K562 (cell line): Measurements from ENCODE around the gene SYK. TPM values are rescaled to one million over a fixed set of nuclear protein-coding genes. Genes with fewer than 3 reads are reported as not detected.

Experiments
- ATAC-seq: fragments of 200-7000 bp; cut with Tn5 transposase; 3 replicates; pipeline ENCODE4 v1.9.1; 2020; ENCODE audit warnings: moderate library complexity
- BruUV-seq: library from RNA; stranded (reverse); fragments of 400-500 nt; replicated peaks from 2 replicates; lab custom pipeline; 2021; lab: Mats Ljungman, UMichigan
- CTCF ChIA-PET: fragments of 300-600 bp; formaldehyde crosslinking; extraction: SDS; loops from one replicate; lab custom pipeline; 2021; ENCODE audit warnings: low intra/inter-chr PET ratio; lab: Yijun Ruan, JAX
- POLR2A ChIA-PET: fragments of 300-600, 350-650 bp; sonication (Branson Sonifier 250); formaldehyde crosslinking; extraction: SDS; loops from one replicate; lab custom pipeline; 2021; ENCODE audit warnings: antibody characterized with exemption, inconsistent platforms; lab: Yijun Ruan, JAX
- DNase-seq, 4 experiments: peaks; one replicate each; pipeline versions ENCODE4 v3.0.0 to v3.0.0-alpha.2; 2011 to 2018; ENCODE audit warnings: low spot score in 3 of 4, mixed read lengths in 3 of 4; ENCODE audit errors: extremely low read depth in 1 of 4
- FAIRE-seq: peaks from 2 replicates; lab custom pipeline; 2011; peaks lifted over from hg19 to GRCh38; lab: Jason Lieb, UNC
- H2AFZ ChIP-seq: 2 replicates; pipeline ENCODE4 v1.6.0; 2011; ENCODE audit warnings: low read depth, low read length, control low read depth, inconsistent platforms
- H3K27ac ChIP-seq: fragments of 200-600 bp; 3 replicates; pipeline ENCODE4 v1.8.0; 2011; ENCODE audit warnings: low read depth, mild to moderate bottlenecking, control low read depth, inconsistent platforms, low read length, moderate library complexity, mixed read lengths; ENCODE audit errors: extremely low read depth
- H3K27me3 ChIP-seq, 2 experiments: fragments of 300-600 bp in 1 of 2; 2 replicates in 1 of 2; 3 replicates in 1 of 2; pipeline versions ENCODE4 v1.6.0 to v1.8.0; 2011; ENCODE audit warnings: inconsistent platforms in 2 of 2, low read length in 2 of 2, mild to moderate bottlenecking in 1 of 2, mixed read lengths in 1 of 2, moderate library complexity in 1 of 2; ENCODE audit not compliant: control insufficient read depth in 2 of 2, insufficient read depth in 2 of 2
- H3K36me3 ChIP-seq: fragments of 300-600 bp; 3 replicates; pipeline ENCODE4 v1.8.0; 2011; ENCODE audit warnings: mild to moderate bottlenecking, low read length, inconsistent platforms; ENCODE audit not compliant: control insufficient read depth, insufficient read depth
- H3K4me1 ChIP-seq, 2 experiments: fragments of 200-600 bp in 1 of 2; replicated peaks in 1 of 2; 2 replicates in 1 of 2; 3 replicates in 1 of 2; pipeline versions ENCODE4 v1.5.1 to v1.8.0; 2011; ENCODE audit warnings: inconsistent platforms in 2 of 2, low read length in 2 of 2, mild to moderate bottlenecking in 1 of 2, mixed read lengths in 1 of 2, moderate library complexity in 1 of 2; ENCODE audit not compliant: control insufficient read depth in 2 of 2, insufficient read depth in 2 of 2
- H3K4me2 ChIP-seq: 2 replicates; pipeline ENCODE4 v1.6.1; 2011; ENCODE audit warnings: low read length, control low read depth, inconsistent platforms, mixed read lengths; ENCODE audit not compliant: insufficient read depth
- H3K4me3 ChIP-seq: fragments of 200-600 bp; sonication (generic), shearing (Covaris generic); 2 replicates; pipeline ENCODE4 v1.5.1; 2016; ENCODE audit warnings: control low read depth, inconsistent platforms
- H3K79me2 ChIP-seq: fragments of 200-600 bp; 3 replicates; pipeline ENCODE4 v1.8.0; 2011; ENCODE audit warnings: low read length, inconsistent platforms; ENCODE audit not compliant: control insufficient read depth, insufficient read depth
- H3K9ac ChIP-seq, 2 experiments: 2 replicates each; pipeline versions ENCODE4 v1.6.0 to v1.6.1; 2011; ENCODE audit warnings: low read depth in 2 of 2, low read length in 2 of 2, control low read depth in 1 of 2, inconsistent platforms in 1 of 2, mild to moderate bottlenecking in 1 of 2, mixed read lengths in 1 of 2; ENCODE audit not compliant: insufficient read depth in 1 of 2
- H3K9me1 ChIP-seq: one replicate; pipeline ENCODE4 v1.6.0; 2011; ENCODE audit warnings: inconsistent platforms, mild to moderate bottlenecking, low read length, moderate library complexity; ENCODE audit not compliant: control insufficient read depth, insufficient read depth
- H3K9me3 ChIP-seq: replicated peaks from 2 replicates; pipeline ENCODE4 v1.5.1; 2011; ENCODE audit warnings: low read depth, low read length, inconsistent platforms; ENCODE audit not compliant: control insufficient read depth, insufficient read depth
- H4K20me1 ChIP-seq: replicated peaks from 2 replicates; pipeline ENCODE4 v1.6.1; 2011; ENCODE audit warnings: low read length, inconsistent platforms, mixed read lengths; ENCODE audit not compliant: control insufficient read depth, insufficient read depth
- ARNT ChIP-seq, 2 experiments: fragments of 450-650 bp; IDR thresholded peaks; 2 replicates each; pipeline ENCODE4 v1.6.1; 2016; ENCODE audit warnings: mild to moderate bottlenecking in 1 of 2
- DDX20 ChIP-seq: fragments of 450-650 bp; IDR thresholded peaks from 2 replicates; pipeline ENCODE4 v1.6.1; 2016; ENCODE audit warnings: missing genetic modification characterization, low read depth, mild to moderate bottlenecking, missing compliant biosample characterization, moderate library complexity
- DIDO1 ChIP-seq: fragments of 450-650 bp; IDR thresholded peaks from 2 replicates; pipeline ENCODE4 v1.6.1; 2016; ENCODE audit warnings: low read depth, missing biosample characterization, missing genetic modification characterization
- EGR1 ChIP-seq: fragments of 450-650 bp; conservative IDR thresholded peaks from 2 replicates; pipeline ENCODE4 v1.6.1; 2017; ENCODE audit warnings: mild to moderate bottlenecking
- GATAD2A ChIP-seq: fragments of 450-650 bp; IDR thresholded peaks from 2 replicates; pipeline ENCODE4 v1.6.1; 2017
- KHSRP ChIP-seq: fragments of 450-650 bp; IDR thresholded peaks from 2 replicates; pipeline ENCODE4 v1.6.1; 2017
- L3MBTL2 ChIP-seq: fragments of 450-650 bp; IDR thresholded peaks from 2 replicates; pipeline ENCODE4 v1.6.1; 2016; ENCODE audit warnings: mild to moderate bottlenecking, moderate library complexity
- MTA2 ChIP-seq: fragments of 450-650 bp; IDR thresholded peaks from 2 replicates; pipeline ENCODE4 v1.6.1; 2016; ENCODE audit warnings: low read depth
- NRF1 ChIP-seq, 2 experiments: fragments of 450-650 bp; IDR thresholded peaks in 1 of 2; conservative IDR thresholded peaks in 1 of 2; 2 replicates each; pipeline ENCODE4 v1.6.1; 2014; ENCODE audit warnings: mild to moderate bottlenecking in 2 of 2
- POLR2A ChIP-seq: fragments of 450-650 bp; conservative IDR thresholded peaks from 2 replicates; pipeline ENCODE4 v1.6.1; 2016
- POLR2H ChIP-seq: IDR thresholded peaks from 2 replicates; pipeline ENCODE4 v1.6.1; 2016; ENCODE audit warnings: missing genetic modification characterization, low read depth, mild to moderate bottlenecking, control low read depth, missing compliant biosample characterization, moderate library complexity
- PTBP1 ChIP-seq: fragments of 200-400 bp; formaldehyde crosslinking; IDR thresholded peaks from 2 replicates; pipeline ENCODE4 v1.6.1; 2017; ENCODE audit warnings: low read depth, low read length
- RBFOX2 ChIP-seq: fragments of 200-400 bp; formaldehyde crosslinking; IDR thresholded peaks from 2 replicates; pipeline ENCODE4 v1.6.1; 2017; ENCODE audit warnings: low read depth, mild to moderate bottlenecking, low read length, moderate library complexity
- RBM14 ChIP-seq: fragments of 200-400 bp; formaldehyde crosslinking; IDR thresholded peaks from 2 replicates; pipeline ENCODE4 v1.6.1; 2018; ENCODE audit warnings: low read depth, mild to moderate bottlenecking, low read length, moderate library complexity, borderline replicate concordance; ENCODE audit not compliant: insufficient read depth
- RNF2 ChIP-seq: sonication (generic); IDR thresholded peaks from 2 replicates; pipeline ENCODE4 v1.6.1; 2016
- SMARCA4 ChIP-seq: fragments of 450-650 bp; IDR thresholded peaks from 2 replicates; pipeline ENCODE4 v1.6.1; 2016
- SMARCB1 ChIP-seq: IDR thresholded peaks from 2 replicates; pipeline ENCODE4 v1.6.1; 2011; ENCODE audit warnings: improper control_type of control experiment, low read depth; ENCODE audit not compliant: insufficient read length
- STAG1 ChIP-seq: sonication (generic); formaldehyde crosslinking; IDR thresholded peaks from 2 replicates; pipeline ENCODE4 v1.5.0; 2020; ENCODE audit warnings: missing genetic modification reagents, borderline replicate concordance
- TARDBP ChIP-seq: fragments of 450-650 bp; IDR thresholded peaks from 2 replicates; pipeline ENCODE4 v1.6.1; 2016
- TRIM24 ChIP-seq, 2 experiments: fragments of 450-650 bp; IDR thresholded peaks; 2 replicates each; pipeline ENCODE4 v1.6.1; 2016
- ZNF282 ChIP-seq: sonication (generic); formaldehyde crosslinking; IDR thresholded peaks from 2 replicates; pipeline ENCODE4 v1.8.1; 2023; ENCODE audit warnings: missing genetic modification reagents
- WGBS: fragments of 100-300 bp; shearing (Covaris generic); methylation state at CpG from one replicate; pipeline ENCODE4 v1.1.6; 2016; ENCODE audit warnings: low coverage, mixed read lengths; ENCODE audit not compliant: insufficient coverage; ENCODE audit errors: missing lambda C conversion rate; 5-methylcytosine and 5-hydroxymethylcytosine counted together
- in situ Hi-C: fragments of 300-500 bp; cut with MboI; formaldehyde crosslinking; loops from 4 replicates; pipeline ENCODE4 v1.15.0; 2018; ENCODE audit warnings: inconsistent platforms, mixed read lengths
- intact Hi-C: fragments of 100-400 bp; cut with micrococcal nuclease; formaldehyde crosslinking; loops from 2 replicates; pipeline ENCODE4 v1.14.2; 2022
- polyA plus RNA-seq, 8 experiments: library from polyadenylated mRNA; depleted of rRNA in 4 of 8; stranded (reverse) in 5 of 8; unstranded in 3 of 8; fragments of >200 nt; fragmentation: Nextera tagmentation in 2 of 8; fragmentation: Illumina TruSeq in 1 of 8; extraction: Ambion mirVana in 2 of 8; extraction: Trizol in 1 of 8; gene quantifications; 2 replicates each; pipeline versions ENCODE4 v1.2.1 to v1.2.3, GENCODE V29; 2011 to 2014; ENCODE audit warnings: inconsistent platforms in 1 of 8, missing spikeins in 1 of 8
- total RNA-seq, 7 experiments: library from RNA; depleted of rRNA in 6 of 7; stranded (reverse); fragments of >200 nt in 6 of 7; fragmentation: Illumina TruSeq in 2 of 7; extraction: Trizol in 2 of 7; gene quantifications; 2 replicates each; pipeline versions ENCODE4 v1.2.1 to v1.2.3, GENCODE V29; 2011 to 2021; ENCODE audit warnings: low replicate concordance in 1 of 7
- TF ChIP-seq, protein P1 (sequence below): fragments of 200-800 bp; sonication (Bioruptor generic); IDR thresholded peaks from 2 replicates; pipeline ENCODE4 v1.6.1; 2017; ENCODE audit warnings: missing genetic modification characterization, missing compliant biosample characterization
- TF ChIP-seq, protein P2 (sequence below), 2 experiments: fragments of 250-450 bp in 1 of 2; fragments of 450-650 bp in 1 of 2; sonication (Bioruptor Pico) in 1 of 2; IDR thresholded peaks; 2 replicates each; pipeline versions ENCODE4 v1.6.1 to v1.8.0; 2016 to 2021; ENCODE audit warnings: mild to moderate bottlenecking in 2 of 2, moderate library complexity in 2 of 2, missing compliant biosample characterization in 1 of 2, missing genetic modification characterization in 1 of 2

The SYK gene
- total and polyA plus RNA-seq, 9 of the 15 experiments (the other 6 are each of a cell fraction or from before 2014, with no cell fraction given), result 3.9 to 32.7 (median 16.7) TPM

DNA sequence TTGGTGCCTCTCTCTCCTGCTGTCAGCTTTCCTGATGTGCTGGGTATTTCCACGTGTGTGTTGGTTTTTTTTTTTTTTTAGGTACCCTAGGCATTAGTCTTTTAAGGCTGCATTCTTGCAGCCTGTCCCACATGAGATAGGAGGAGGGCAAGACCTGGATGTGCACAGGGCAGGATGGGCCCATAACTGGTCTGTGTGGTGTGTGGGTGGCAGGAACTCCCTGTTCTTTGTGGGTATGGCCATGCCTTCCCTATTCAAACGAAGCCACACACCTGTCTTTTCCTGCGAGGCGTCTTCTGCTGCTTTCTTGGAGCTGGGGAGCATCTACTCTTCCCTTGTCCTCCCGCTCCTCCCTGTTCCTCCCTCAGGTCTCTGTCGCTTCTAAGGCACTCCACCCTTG lies 6.8 kb downstream of the SYK start (continued):
- TF ChIP-seq PTBP1 (no peak), DDX20 (no peak), POLR2A (no peak), KHSRP (no peak), NRF1 (conservative IDR thresholded peaks at IDR 0.05 in 1 of 2, IDR thresholded peaks at IDR 0.05 in 1 of 2) (no peak), EGR1 (no peak), SMARCB1 (no peak)
- TF ChIP-seq, protein P1, sequence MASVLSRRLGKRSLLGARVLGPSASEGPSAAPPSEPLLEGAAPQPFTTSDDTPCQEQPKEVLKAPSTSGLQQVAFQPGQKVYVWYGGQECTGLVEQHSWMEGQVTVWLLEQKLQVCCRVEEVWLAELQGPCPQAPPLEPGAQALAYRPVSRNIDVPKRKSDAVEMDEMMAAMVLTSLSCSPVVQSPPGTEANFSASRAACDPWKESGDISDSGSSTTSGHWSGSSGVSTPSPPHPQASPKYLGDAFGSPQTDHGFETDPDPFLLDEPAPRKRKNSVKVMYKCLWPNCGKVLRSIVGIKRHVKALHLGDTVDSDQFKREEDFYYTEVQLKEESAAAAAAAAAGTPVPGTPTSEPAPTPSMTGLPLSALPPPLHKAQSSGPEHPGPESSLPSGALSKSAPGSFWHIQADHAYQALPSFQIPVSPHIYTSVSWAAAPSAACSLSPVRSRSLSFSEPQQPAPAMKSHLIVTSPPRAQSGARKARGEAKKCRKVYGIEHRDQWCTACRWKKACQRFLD (CRISPR knock-in tag), result no peak
- TF ChIP-seq, protein P2, sequence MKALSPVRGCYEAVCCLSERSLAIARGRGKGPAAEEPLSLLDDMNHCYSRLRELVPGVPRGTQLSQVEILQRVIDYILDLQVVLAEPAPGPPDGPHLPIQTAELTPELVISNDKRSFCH (CRISPR knock-in tag; IDR thresholded peaks at IDR 0.05), result no peak
- TF ChIP-seq, protein P2 (tag; IDR thresholded peaks at IDR 0.05), result no peak

DNA sequence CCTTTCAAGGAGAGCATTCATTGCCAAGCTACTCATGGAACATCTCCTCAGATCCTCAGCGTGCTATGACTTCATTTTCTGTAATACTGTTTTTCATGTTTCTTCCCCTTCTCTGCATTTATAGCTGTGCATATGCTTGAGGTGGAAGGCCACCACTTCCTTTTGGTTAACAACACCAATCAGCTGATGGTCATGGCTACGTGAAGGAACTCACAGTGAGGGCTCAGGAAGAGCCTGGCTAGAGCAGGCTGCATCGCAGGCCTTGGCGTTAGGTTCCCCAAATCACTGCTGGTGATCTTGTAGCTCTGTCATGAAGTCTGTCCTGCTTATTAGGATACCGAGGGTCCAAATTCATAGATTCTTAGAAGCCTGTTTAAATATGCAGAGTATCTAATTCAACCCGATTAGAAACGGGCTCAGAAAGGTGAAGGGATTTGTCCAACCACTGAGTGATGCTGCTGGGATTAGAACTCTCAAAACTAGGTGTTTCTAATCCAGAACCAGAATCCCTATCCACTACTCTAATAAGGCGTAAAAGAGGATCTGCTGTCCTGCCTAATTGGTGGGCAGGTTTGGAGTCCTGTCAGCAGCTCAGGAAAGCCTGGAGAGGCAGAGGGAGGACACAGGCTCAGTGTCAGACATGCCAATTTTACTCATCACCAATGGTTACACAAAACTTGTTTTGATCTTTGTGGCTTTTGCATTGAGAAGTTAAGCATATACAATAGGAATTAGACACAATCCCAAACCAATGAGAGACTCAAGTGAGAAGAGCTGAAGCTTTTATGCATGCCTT lies 7.5 kb downstream of the SYK start:
- no peak for FAIRE-seq
- in situ Hi-C loops, result no loop called here
- no peak for TF ChIP-seq MTA2
- no peak for TF ChIP-seq L3MBTL2
- TF ChIP-seq SMARCA4, result no peak
- no peak for TF ChIP-seq RBFOX2
- no peak for TF ChIP-seq STAG1 (CRISPR knock-in tag)
- no peak for TF ChIP-seq ARNT (IDR thresholded peaks at IDR 0.05)
- TF ChIP-seq TARDBP, result no peak
- no peak for TF ChIP-seq TRIM24 (IDR thresholded peaks at IDR 0.05)
- TF ChIP-seq GATAD2A, result no peak
- TF ChIP-seq ZNF282 (CRISPR knock-in tag), result no peak
- no peak for TF ChIP-seq DIDO1 (tag)
- no peak for TF ChIP-seq POLR2H
- no peak for TF ChIP-seq RNF2
- TF ChIP-seq RBM14, result no peak

More for the DNA sequence above, 7.5 kb downstream of the SYK start:
- no peak overlapping the region for H2AFZ ChIP-seq
- peaks cover 0 to 20% of the 10 kb centered on the region in 2 experiments; a peak in 4 of 5 replicates for H3K4me1 ChIP-seq
- DNase-seq, result no peak
- H4K20me1 ChIP-seq, result no peaks in the 10 kb centered on the region; the same call in 1 of the 2 replicates
- H3K9me3 ChIP-seq, result no peaks in the 10 kb centered on the region
- no TSS peak for BruUV-seq
- H3K79me2 ChIP-seq, result peaks cover 24% of the 10 kb centered on the region
- POLR2A ChIA-PET, result no interaction called here
- ATAC-seq, result no peak
- H3K27me3 ChIP-seq, result no peaks in the 10 kb centered on the region
- intact Hi-C loops, result no loop called here
- CTCF ChIA-PET, result no interaction called here
- no peak overlapping the region for H3K4me3 ChIP-seq
- H3K4me2 ChIP-seq, result no peak overlapping the region
- no peak overlapping the region for H3K27ac ChIP-seq
- no peaks in the 10 kb centered on the region for H3K9me1 ChIP-seq
- peaks cover 6% of the 10 kb centered on the region for H3K36me3 ChIP-seq
- H3K9ac ChIP-seq, result no peak overlapping the region
- 63% methylated on average over 8 of the region's 8 CpGs for WGBS
